Hepatic stellate cell (primary cell): ENCODE results near the gene RPUSD4.

ENCODE experiments used
- DNase-seq: peaks from one replicate; pipeline ENCODE4 v3.0.0; 2011; ENCODE audit warnings: low spot score

Gene RPUSD4

GRCh38 chr11:126182787-126183445, 28.5 kb downstream of the RPUSD4 start:
- no peak for DNase-seq

DNA sequence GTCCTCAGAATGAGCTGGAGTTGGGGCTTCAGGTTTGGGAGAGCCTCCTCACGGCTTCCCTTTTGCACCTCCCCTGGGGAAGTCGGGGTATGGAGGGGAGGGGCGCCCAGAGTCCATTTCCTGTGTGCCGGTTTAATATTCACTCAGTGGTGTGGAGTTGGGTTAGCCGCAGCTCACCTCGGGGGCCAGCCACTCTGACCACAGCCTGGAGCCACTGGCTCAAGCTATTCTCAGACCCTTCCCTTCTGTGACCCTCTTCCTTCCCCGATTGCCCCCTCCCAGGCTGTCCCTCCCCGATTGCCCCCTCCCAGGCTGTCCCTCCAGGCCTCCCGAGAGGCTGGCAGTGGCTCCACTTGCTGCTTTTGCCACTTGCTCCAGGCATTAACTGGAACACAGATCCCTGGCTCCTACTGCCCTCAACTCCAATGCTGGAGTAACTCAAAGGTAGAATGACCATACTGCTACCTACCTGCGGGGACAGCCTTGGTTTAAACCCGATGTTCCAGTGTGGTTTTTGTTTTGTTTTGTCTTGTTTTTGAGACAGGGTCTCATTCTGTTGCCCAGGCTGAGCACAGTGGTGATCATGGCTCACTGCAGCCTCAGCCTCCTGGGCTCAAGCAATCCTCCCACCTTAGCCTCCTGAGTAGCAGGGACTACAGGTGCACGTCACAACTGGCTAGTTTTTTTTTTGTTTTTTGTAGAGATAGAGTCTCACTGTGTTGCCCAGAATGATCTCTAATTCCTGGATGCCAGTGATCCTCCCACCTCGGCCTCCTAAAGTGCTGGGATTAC, 29.3 kb downstream of the RPUSD4 start:
- DNase-seq: no peak

DNA sequence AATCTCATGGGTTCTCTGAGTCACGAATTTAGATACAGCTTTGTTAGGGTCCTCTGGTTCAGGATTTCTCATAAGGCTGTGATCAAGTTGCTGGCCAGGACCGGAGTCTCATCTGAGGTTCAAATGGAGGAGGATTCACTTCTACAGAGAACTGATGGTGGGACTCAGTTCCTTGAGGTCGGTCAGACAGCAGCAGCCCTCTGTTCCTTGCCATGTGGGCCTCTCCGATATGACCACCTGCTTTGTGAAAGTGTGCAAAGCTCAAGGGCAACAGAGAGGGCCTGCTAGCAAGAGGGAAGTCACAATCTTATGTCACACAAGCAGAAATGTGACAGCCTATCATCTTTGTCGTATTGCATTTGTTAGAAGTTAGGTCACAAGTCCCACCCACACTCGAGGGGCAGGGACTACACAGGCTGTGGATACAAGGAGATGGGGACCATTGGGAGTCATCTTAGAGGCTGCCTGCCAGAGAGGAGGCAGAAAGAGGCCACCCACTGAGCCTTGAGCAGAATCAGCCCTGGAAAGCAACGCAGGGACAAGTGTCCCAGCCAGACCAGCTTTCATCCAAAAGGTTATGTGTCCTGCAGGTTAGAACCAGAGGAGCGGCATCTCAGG, 34.5 kb downstream of the RPUSD4 start:
- DNase-seq: no peak

DNA sequence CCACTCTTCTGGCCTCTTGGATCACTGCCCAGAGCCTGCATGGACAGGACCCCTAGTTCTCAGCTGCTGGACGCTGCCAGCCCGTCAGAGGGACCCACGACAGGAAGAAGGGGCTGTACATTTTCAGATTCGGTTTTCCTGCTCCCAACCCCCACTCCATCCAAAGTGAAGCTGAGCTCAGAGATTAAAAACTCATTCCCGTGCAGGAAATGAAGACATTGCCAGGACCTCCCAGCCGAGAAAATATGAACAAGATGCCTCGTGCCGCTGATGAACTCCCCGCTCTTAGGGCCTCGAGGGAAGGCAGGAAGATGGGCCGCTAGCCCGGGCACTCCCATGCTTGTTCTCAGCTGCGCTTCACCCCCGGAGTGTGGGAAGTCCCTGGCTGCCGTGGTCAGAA, 36.1 kb downstream of the RPUSD4 start:
- no peak for DNase-seq

GRCh38 chr11:126174816-126175215, 36.6 kb downstream of the RPUSD4 start:
- no peak for DNase-seq

- DNase-seq: no peak
Measured at GRCh38 chr11:126173257-126173656, 38.2 kb downstream of the RPUSD4 start.

GRCh38 chr11:126172596-126173038, 38.8 kb downstream of the RPUSD4 start:
- no peak for DNase-seq

DNA sequence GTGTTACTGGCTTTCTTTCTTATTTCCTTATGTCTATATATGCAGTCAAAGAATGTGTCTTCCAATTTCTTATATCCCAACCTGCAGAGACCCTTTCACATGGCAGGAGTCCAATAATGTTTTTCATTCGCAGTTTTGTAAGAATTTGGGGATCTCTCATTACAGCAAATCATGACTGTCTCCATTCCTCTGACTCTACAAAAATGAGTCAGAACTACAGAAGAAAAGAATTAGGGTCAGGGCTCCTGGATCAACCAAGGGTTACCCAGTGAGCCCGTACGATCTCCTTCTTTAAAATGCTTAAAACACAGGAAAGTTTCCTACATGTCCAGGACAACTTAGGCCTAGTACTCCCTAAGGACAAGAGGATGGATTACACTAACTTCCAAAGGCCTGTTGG, 42.2 kb downstream of the RPUSD4 start:
- no peak for DNase-seq

DNA sequence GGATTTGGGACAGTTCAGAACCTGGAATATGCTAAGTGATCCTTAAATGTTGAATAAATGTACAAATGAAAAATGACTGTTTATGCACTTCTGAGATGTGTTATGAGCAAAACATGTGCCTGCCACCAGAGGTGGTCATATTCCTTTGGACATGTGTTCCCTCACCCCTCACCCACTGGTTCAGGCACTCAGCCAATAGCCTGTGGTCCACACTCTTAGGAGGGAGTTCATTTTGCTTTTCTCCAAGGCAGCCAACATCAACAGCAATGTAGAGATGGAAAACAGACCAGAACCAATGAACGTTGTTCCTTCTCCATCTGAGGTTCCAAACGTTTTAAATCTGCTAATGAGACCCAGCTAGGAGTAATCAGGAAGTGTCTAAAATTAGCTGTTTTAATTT, 44.0 kb downstream of the RPUSD4 start:
- DNase-seq: no peak

GRCh38 chr11:126166413-126166812, 45.0 kb downstream of the RPUSD4 start:
- no peak for DNase-seq

- DNase-seq: no peak
Measured at GRCh38 chr11:126165757-126166156, 45.7 kb downstream of the RPUSD4 start.

GRCh38 chr11:126165311-126165720, 46.1 kb downstream of the RPUSD4 start:
- no peak for DNase-seq

DNA sequence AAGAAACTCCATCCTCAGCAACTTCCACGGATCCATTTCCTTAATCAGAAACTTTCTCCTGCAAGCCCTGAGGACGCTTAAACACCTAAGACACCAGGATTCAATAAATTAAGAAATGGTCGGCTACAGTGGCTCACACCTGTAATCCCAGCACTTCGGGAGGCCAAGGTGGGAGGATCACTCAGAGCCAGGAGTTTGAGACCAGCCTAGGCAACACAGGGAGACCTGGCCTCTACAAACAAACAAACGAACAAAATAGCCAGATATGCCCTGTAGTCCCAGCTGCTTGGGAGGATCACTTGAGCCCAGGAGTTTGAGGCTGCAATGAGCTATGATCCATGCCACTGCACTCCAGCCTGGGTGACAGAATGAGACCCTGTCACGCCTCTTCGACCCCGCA, 46.7 kb downstream of the RPUSD4 start:
- no peak for DNase-seq

GRCh38 chr11:126163779-126164178, 47.7 kb downstream of the RPUSD4 start:
- DNase-seq: no peak

- no peak for DNase-seq
Measured at GRCh38 chr11:126163074-126163700, 48.3 kb downstream of the RPUSD4 start.

GRCh38 chr11:126162306-126163030, 49.0 kb downstream of the RPUSD4 start:
- no peak for DNase-seq

GRCh38 chr11:126161023-126161391, 50.4 kb downstream of the RPUSD4 start:
- no peak for DNase-seq

DNA sequence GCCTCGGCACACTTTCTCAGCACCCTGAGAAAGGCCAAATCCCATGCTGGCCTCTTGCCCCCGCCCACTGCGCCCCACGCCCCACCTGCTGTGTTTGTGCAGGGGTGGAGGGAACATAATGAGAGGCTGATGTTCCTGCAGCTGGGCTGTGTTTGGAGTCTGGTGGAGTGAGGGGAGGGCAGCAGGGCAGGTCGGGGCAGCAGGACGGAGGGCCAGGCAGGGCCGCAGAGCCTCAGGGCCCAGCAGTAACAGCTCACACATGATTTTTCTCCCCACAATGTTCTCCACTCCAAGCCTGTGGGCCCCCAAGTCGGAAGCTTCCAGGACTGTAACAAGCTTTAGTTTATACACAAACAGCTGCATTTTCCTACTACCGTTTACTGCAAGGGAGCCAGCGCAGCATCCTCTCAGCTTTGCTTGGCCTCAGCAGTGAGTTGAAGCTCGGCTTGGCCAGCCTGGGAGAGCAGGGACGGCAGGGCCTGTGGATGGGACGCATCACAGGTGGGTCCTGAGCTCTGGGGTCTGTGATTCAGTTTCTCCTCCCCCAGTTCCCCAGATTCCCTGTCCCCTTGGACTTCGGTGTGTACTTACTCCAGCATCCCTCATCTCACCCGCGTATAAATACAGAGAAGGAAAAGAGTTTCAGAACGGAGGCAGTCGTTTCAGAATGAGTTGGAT, 51.0 kb downstream of the RPUSD4 start:
- DNase-seq: no peak

DNA sequence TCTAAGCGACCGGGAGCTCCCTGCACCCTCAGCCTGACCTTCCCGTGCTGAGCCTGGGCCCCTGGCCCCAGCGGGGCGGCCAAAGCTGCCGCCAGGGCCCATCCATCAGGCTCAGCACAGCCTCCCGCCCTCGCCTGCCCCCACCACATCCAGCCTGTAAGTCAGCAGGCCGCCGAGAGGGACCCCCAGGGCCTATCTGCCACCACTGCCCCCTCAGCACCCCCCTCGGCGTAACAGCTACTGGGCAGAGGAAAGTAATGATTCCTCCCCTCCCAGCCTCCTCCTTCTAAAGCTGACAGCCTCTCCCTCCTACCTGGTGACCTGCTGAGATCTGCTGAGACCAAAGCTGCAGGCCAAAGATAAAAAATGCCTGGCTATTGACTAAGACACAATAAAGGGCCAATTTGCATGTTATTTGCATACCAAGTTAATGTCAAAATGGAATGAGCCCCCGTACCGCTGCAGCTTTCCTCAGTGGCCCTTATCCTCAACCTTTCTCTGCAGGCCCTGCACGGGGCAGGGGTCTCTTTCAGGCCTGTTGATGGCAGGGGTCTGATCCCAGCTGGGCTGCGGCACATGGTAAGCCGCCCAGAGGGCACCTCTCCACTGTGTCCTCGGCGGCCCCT, 51.6 kb downstream of the RPUSD4 start:
- no peak for DNase-seq

- no peak for DNase-seq
Measured at GRCh38 chr11:126158054-126158791, 53.2 kb downstream of the RPUSD4 start.
